Gastrocnemius medialis (tissue), 4 donors: ENCODE results near the gene ZNF319. TPM values are rescaled to one million over a fixed set of nuclear protein-coding genes. Genes with fewer than 3 reads are reported as not detected.

Experiments
- ATAC-seq, 2 donors: fragments of 150-250 bp; one replicate each; pipeline ENCODE4 v1.9.1; 2016
- DNase-seq, 2 donors: peaks; one replicate each; pipeline ENCODE4 v3.0.0-alpha.2; 2019
- H3K27ac ChIP-seq, 4 donors: fragments of 200-600 bp; sonication (generic); 1 replicate in 1 of 4; 2 replicates in 3 of 4; pipeline ENCODE4 v1.5.1; 2016 to 2018; ENCODE audit warnings: mild to moderate bottlenecking in 2 of 4, moderate library complexity in 1 of 4
- H3K27me3 ChIP-seq, 3 donors: fragments of 200-600 bp; sonication (generic) in 2 of 3; 1 replicate in 1 of 3; 2 replicates in 2 of 3; pipeline versions ENCODE4 v1.5.1 to v1.6.0; 2016 to 2019; ENCODE audit warnings: mild to moderate bottlenecking in 1 of 3, moderate library complexity in 1 of 3
- H3K36me3 ChIP-seq, 2 donors: fragments of 200-600 bp; sonication (generic) in 1 of 2; one replicate each; pipeline ENCODE4 v1.5.1; 2017 to 2018
- H3K4me1 ChIP-seq, 2 donors: fragments of 200-600 bp; sonication (generic) in 1 of 2; one replicate each; pipeline ENCODE4 v1.5.1; 2016 to 2017; ENCODE audit warnings: mild to moderate bottlenecking in 2 of 2
- H3K4me3 ChIP-seq, 4 donors: fragments of 200-600 bp; sonication (generic) in 3 of 4; 1 replicate in 1 of 4; 2 replicates in 3 of 4; pipeline ENCODE4 v1.5.1; 2016 to 2019; ENCODE audit warnings: mild to moderate bottlenecking in 2 of 4
- H3K9me3 ChIP-seq, 3 donors: fragments of 200-600 bp; sonication (generic) in 2 of 3; 1 replicate in 1 of 3; 2 replicates in 2 of 3; pipeline ENCODE4 v1.5.1; 2016 to 2019
- CTCF ChIP-seq, 5 experiments: fragments of 450-650 bp in 3 of 5; fragments of 200-600 bp in 2 of 5; sonication (generic) in 2 of 5; IDR thresholded peaks in 4 of 5; conservative IDR thresholded peaks in 1 of 5; 1 replicate in 4 of 5; 2 replicates in 1 of 5; pipeline ENCODE4 v1.5.1; 2016 to 2019; ENCODE audit warnings: antibody characterized with exemption in 5 of 5, mild to moderate bottlenecking in 3 of 5, moderate library complexity in 3 of 5
- POLR2A ChIP-seq, 2 donors: fragments of 450-650 bp; IDR thresholded peaks; one replicate each; pipeline ENCODE4 v1.6.1; 2017; ENCODE audit warnings: antibody characterized with exemption in 2 of 2, mild to moderate bottlenecking in 2 of 2, moderate library complexity in 2 of 2
- in situ Hi-C, 4 donors: fragments of 200-750 bp; cut with MboI; loops; one replicate each; pipeline versions ENCODE4 v1.15.0 to v1.8.0; 2017; ENCODE audit warnings: low sequenced_read_pairs in 4 of 4
- intact Hi-C: fragments of 100-400 bp; cut with DNase I; formaldehyde crosslinking; loops from one replicate; pipeline ENCODE4 v1.15.1; 2023; ENCODE audit warnings: low total_unique reads
- total RNA-seq, 4 donors: library from RNA; depleted of rRNA; stranded (reverse); fragments of >200 nt; gene quantifications; one replicate each; pipeline versions ENCODE4 v1.1.0 to v1.2.3, GENCODE V29; 2016

Gene ZNF319
- total RNA-seq, 4 donors from 2014 or later = 4.4 to 7.5 (median 6.7) TPM

GRCh38 chr16:58044266-58045019, 44.0 kb upstream of the ZNF319 start:
- H3K27ac ChIP-seq = no peak overlapping the region
- H3K4me1 ChIP-seq = peaks cover 4 to 9% of the 10 kb centered on the region in 2 donors
- in situ Hi-C loops = no loop called here
- H3K27me3 ChIP-seq = no peaks in the 10 kb centered on the region
- TF ChIP-seq CTCF (IDR thresholded peaks at IDR 0.05 in 4 of 5, conservative IDR thresholded peaks at IDR 0.05 in 1 of 5) (no peak), POLR2A (IDR thresholded peaks at IDR 0.05) (no peak)
- H3K36me3 ChIP-seq = peaks cover 0 to 20% of the 10 kb centered on the region in 2 donors
- no peak overlapping the region for H3K4me3 ChIP-seq
- ATAC-seq (no peak), DNase-seq (no peak)
- H3K9me3 ChIP-seq = no peaks in the 10 kb centered on the region
- intact Hi-C loops = no loop called here

- Histone ChIP-seq H3K4me1 (peaks cover 0 to 5% of the 10 kb centered on the region in 2 donors), H3K9me3 (no peaks in the 10 kb centered on the region), H3K27me3 (no peaks in the 10 kb centered on the region), H3K36me3 (peaks cover 0 to 20% of the 10 kb centered on the region in 2 donors), H3K27ac (no peak overlapping the region), H3K4me3 (no peak overlapping the region)
- intact Hi-C loops (no loop called here), in situ Hi-C loops (no loop called here)
- DNase-seq = no peak
- TF ChIP-seq POLR2A (IDR thresholded peaks at IDR 0.05) (no peak), CTCF (IDR thresholded peaks at IDR 0.05 in 4 of 5, conservative IDR thresholded peaks at IDR 0.05 in 1 of 5) (no peak)
- no peak for ATAC-seq
Measured at GRCh38 chr16:58043571-58044155, 43.2 kb upstream of the ZNF319 start.

- in situ Hi-C loops = no loop called here
- ATAC-seq = no peak
- intact Hi-C loops = no loop called here
- H3K4me1 ChIP-seq = no peaks in the 10 kb centered on the region
- H3K36me3 ChIP-seq = peaks cover 0 to 20% of the 10 kb centered on the region in 2 donors
- no peaks in the 10 kb centered on the region for H3K9me3 ChIP-seq
- DNase-seq = no peak
- TF ChIP-seq POLR2A (IDR thresholded peaks at IDR 0.05) = no peak
- TF ChIP-seq CTCF (IDR thresholded peaks at IDR 0.05 in 4 of 5, conservative IDR thresholded peaks at IDR 0.05 in 1 of 5) = no peak
- no peak overlapping the region for H3K27ac ChIP-seq
- H3K4me3 ChIP-seq = no peak overlapping the region
- no peaks in the 10 kb centered on the region for H3K27me3 ChIP-seq
Measured at GRCh38 chr16:58042886-58043515, 42.5 kb upstream of the ZNF319 start.

- TF ChIP-seq POLR2A (IDR thresholded peaks at IDR 0.05) (no peak), CTCF (IDR thresholded peaks at IDR 0.05 in 4 of 5, conservative IDR thresholded peaks at IDR 0.05 in 1 of 5) (no peak)
- no peak overlapping the region for H3K4me3 ChIP-seq
- intact Hi-C loops = no loop called here
Measured at GRCh38 chr16:58042001-58042885, 41.8 kb upstream of the ZNF319 start.

More at GRCh38 chr16:58042001-58042885, 41.8 kb upstream of the ZNF319 start:
- Histone ChIP-seq H3K4me1 (no peaks in the 10 kb centered on the region), H3K27ac (no peak overlapping the region), H3K27me3 (no peaks in the 10 kb centered on the region), H3K9me3 (no peaks in the 10 kb centered on the region), H3K36me3 (peaks cover 0 to 20% of the 10 kb centered on the region in 2 donors)
- no peak for DNase-seq
- no peak for ATAC-seq
- in situ Hi-C loops = no loop called here
